ENCODE data around the gene CPD. TPM values are rescaled to one million over a fixed set of nuclear protein-coding genes. Genes with fewer than 3 reads are reported as not detected.
"Not testable (repeated sequence)": the region's sequence is repeated elsewhere in the genome, so short reads cannot be mapped to it uniquely, and the experiment has no call there.

The CPD gene
- polyA plus RNA-seq, 3 donors = 6.9 to 12.9 (median 9.6) TPM

- H3K27ac ChIP-seq (ENCODE audit: low read depth, low read length) = peak overlapping the region; percentile 43
- 0 to 1% (median 1%) methylated on average over 68 of the region's 68 CpGs for WGBS, 3 donors
Observed at GRCh38 chr17:30379303-30379902, 676 bp downstream of the CPD start.

- 12 to 18% (median 15%) methylated on average over 5 of the region's 5 CpGs for WGBS, 3 donors
- H3K27ac ChIP-seq (ENCODE audit: low read depth, low read length) = no peak overlapping the region
Observed at GRCh38 chr17:30379903-30380381, 1.2 kb downstream of the CPD start.

DNA sequence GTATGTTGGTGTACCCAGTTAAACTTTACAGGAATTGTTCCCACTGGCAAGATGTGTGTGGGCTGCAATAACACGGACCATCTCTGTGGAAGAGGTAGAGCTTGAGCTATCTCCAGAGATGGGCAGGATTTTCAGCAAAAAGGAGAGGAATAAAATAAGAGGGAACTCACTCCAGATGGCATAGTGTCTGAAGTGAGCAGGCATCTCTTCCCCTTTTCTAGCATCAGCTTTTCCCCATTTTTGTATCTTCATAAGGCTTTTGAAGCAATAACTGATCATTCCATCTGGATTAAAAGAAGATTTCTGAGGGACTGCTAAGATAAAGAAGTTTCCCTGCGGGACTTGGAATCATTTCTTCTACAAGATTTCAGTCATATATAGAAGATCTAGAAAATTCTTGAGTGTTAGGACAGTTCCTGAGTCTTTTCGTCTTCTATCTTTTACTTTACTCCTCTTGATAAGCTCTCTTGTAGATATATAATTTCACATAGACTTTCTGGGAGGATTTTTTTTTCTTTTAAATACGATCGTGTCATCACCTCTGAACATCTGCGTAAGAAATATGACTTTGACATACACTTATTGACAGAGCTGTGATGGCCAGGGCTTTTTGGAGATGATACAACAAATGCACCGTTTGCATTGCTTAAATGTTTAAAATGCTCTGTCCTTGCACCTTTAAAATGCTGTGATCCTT is 2.1 kb downstream of the CPD start:
- WGBS, 3 donors = 27 to 63% (median 62%) methylated on average over 7 of the region's 7 CpGs
- H3K27ac ChIP-seq (ENCODE audit: low read depth, low read length) = no peak overlapping the region

- WGBS, 3 donors = 67 to 87% (median 79%) methylated on average over 2 of the region's 2 CpGs
- no peak overlapping the region for H3K27ac ChIP-seq (ENCODE audit: low read depth, low read length)
Observed at GRCh38 chr17:30381340-30381659, 2.6 kb downstream of the CPD start.

DNA sequence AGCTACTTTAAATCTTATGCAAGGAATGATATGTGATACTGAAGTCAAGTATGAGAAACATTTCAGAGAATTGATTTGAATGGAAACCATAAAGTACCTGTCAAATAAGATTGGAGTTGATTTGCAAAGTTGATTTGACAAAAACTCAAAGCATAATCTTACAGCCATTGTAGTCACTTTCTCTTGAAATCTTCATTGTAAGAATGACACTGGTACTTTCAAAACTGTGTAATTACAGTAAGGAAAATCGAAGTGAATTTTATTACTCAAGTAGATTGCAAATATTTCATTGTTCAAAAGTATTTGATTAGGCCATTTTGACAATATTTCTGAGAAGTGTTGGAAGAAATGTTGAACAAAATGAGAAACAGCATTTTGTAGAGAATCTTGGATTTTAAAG is 3.6 kb downstream of the CPD start:
- WGBS, 3 donors = 75 to 76% (median 75%) methylated on average over 1 of the region's 1 CpG

DNA sequence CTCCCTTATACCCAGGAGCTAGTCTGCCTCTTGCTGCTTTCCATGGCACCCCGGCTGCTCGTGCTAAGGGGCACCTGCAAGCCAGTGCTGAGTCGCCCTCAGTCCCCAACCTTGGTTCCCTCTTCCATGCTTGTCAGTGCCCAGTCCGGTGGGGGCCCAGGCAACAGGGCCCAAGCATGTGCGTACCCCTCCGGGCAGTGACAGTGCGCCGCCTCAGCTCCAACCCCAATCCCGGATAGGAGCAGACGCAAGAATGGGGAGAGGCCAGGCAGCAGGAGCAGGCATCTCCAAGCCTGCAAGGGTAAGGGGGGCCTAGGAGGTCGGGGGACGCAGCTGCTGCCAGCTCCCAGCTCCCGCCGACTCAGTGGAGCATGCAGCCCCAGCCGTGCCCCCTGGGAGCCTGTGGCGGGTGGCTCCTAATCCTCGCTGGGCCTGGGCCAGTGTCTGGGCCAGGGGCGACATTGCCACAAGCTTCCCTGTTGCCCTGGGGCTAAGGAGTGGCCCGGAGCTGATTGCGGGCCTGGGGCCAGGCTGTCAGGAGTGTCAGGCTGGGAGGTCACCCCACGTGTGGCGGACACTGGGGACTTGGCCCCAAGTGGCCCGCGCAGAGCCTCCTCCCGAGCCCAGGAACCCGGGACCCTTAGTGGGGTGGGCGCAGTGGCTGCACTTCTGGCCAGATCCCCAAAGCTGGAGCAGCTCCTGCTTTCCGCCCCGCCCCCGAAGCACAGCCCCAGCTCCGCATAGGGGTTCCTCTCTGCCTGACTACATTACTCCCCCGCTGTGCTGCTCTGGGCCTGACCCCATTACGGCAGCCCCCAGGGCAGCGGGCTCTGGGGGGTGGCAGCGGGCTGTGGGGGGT is 9.8 kb downstream of the CPD start:
- WGBS, 3 donors = 94% methylated on average over 32 to 35 of the region's 35 CpGs
- no peak overlapping the region for H3K27ac ChIP-seq (ENCODE audit: low read depth, low read length)

More for the DNA sequence above, 3.6 kb downstream of the CPD start:
- no peak overlapping the region for H3K27ac ChIP-seq (ENCODE audit: low read depth, low read length)

DNA sequence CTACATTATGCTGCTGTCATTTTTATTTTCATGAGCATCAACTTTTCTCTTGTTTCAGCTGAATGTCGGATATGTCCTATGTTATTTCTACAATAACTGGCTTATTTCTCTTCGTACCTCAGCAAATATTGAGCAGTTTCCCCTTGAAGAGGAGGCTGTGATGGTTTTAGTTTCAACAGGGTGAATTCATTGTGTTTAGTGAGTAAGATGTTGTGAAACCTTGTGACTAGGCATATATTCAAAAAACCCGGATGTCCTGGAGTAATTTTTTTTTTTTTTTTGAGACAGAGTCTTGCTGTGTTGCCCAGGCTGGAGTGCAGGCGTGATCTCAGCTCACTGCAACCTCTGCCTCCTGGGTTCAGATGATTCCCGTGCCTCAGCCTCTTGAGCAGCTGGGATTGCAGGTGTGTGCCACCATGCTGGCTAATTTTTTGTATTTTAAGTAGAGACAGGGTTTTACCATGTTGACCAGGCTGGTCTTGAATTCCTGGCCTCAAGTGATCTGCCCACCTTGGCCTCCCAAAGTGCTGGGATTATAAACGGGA is 11.1 kb downstream of the CPD start:
- 72 to 86% (median 73%) methylated on average over 6 of the region's 6 CpGs for WGBS, 3 donors
- no peak overlapping the region for H3K27ac ChIP-seq (ENCODE audit: low read depth, low read length)

DNA sequence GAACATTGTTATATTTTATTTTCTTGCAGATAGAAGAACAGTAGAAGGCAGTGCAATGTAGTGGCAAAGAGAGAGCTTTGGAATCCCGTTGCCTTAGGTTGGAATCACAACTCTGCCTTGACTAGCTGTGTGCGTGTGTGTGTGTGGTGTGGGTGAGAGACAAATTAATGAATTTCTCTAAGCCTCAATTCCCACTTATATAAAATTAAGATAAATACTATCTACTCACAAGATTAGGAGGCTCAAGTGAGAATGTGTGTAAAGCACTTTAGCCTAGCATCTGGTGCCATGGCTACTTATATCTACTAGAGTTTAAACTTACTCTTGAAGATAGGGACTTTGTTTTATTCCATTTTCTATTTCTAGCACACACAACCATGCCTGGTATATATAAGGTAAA is 12.8 kb downstream of the CPD start:
- no peak overlapping the region for H3K27ac ChIP-seq (ENCODE audit: low read depth, low read length)
- 93 to 100% (median 97%) methylated on average over 2 of the region's 2 CpGs for WGBS, 3 donors

- no peak overlapping the region for H3K27ac ChIP-seq (ENCODE audit: low read depth, low read length)
- 95 to 96% (median 95%) methylated on average over 4 of the region's 4 CpGs for WGBS, 3 donors
Observed at GRCh38 chr17:30393491-30393890, 14.8 kb downstream of the CPD start.

- H3K27ac ChIP-seq (ENCODE audit: low read depth, low read length) = no peak overlapping the region
- 66 to 72% (median 67%) methylated on average over 5 to 6 of the region's 6 CpGs for WGBS, 3 donors
Observed at GRCh38 chr17:30393911-30394867, 15.5 kb downstream of the CPD start.

GRCh38 chr17:30395398-30396022 is 16.8 kb downstream of the CPD start:
- 30 to 85% (median 78%) methylated on average over 2 of the region's 2 CpGs for WGBS, 3 donors
- no peak overlapping the region for H3K27ac ChIP-seq (ENCODE audit: low read depth, low read length)

- WGBS, 3 donors = 16 to 74% (median 73%) methylated on average over 1 of the region's 1 CpG
Observed at GRCh38 chr17:30396129-30396528, 17.4 kb downstream of the CPD start.

GRCh38 chr17:30396612-30397011 is 17.9 kb downstream of the CPD start:
- H3K27ac ChIP-seq (ENCODE audit: low read depth, low read length) = no peak overlapping the region

More at GRCh38 chr17:30396129-30396528, 17.4 kb downstream of the CPD start:
- H3K27ac ChIP-seq (ENCODE audit: low read depth, low read length) = no peak overlapping the region

DNA sequence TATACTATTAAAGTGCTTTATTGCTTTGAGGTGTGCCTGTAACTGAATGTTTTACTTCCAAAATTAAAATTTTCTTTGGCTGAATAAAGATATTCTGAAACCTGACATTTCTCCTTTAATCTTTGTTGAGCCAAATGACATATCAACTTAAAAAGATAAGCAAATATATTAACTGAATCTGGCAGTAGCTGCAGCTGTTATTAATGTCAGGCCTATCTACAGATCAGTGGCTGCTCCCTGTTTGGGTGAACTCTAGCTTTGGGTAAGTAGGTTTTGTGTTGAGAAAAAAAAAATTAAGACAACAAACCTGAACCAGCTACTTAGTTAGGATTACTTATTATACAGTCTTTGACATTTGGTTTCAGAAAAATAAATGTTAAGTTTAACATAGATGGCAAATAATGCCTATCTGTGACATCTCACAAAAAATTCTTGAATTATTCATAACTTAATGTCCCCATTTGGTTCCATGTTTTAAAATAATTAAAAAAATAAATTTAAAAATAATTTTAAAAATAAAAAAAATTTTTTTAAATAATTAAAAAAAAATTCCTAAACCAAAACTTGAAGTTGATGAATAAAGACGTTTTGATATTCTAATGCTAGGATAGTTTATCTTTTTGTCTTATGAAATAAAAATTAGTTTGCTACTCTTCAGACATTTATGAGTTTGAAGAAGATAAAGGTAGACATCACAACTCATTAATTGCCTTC is 19.8 kb downstream of the CPD start:
- 83 to 92% (median 86%) methylated on average over 1 of the region's 1 CpG for WGBS, 3 donors
- H3K27ac ChIP-seq (ENCODE audit: low read depth, low read length) = no peak overlapping the region

More at GRCh38 chr17:30396612-30397011, 17.9 kb downstream of the CPD start:
- WGBS, 3 donors = 39 to 87% (median 76%) methylated on average over 4 of the region's 4 CpGs

DNA sequence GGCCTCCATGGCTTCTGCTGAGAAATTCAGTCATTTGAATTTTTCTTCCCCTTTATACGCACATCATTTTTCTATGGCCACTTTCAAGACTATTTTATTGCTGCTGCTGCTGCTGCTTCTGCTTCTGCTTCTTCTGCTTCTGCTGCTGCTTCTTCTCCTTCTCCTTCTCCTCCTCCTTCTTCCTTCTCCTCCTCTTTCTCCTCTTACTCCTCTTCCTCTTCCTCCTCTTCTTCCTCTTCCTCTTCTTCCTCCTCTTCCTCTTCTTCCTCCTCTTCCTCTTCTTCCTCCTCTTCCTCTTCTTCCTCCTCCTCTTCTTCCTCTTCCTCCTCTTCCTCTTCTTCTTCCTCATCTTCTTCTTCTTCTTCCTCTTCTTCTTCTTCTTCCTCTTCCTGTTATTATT is 22.4 kb downstream of the CPD start:
- no peak overlapping the region for H3K27ac ChIP-seq (ENCODE audit: low read depth, low read length)
- 79 to 100% (median 81%) methylated on average over 1 of the region's 1 CpG for WGBS, 3 donors

GRCh38 chr17:30405161-30405560 is 26.4 kb downstream of the CPD start:
- no peak overlapping the region for H3K27ac ChIP-seq (ENCODE audit: low read depth, low read length)

DNA sequence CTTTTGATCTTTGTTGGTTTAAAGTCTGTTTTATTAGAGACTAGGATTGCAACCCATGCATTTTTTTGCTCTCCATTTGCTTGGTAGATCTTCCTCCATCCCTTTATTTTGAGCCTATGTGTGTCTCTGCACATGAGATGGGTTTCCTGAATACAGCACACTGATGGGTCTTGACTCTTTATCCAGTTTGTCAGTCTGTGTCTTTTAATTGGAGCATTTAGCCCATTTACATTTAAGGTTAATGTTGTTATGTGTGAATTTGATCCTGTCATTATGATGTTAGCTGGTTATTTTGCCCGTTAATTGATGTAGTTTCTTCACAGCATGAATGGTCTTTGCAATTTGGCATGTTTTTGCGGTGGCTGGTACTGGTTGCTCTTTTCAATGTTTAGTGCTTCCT is 31.9 kb downstream of the CPD start:
- H3K27ac ChIP-seq (ENCODE audit: low read depth, low read length) = not testable (repeated sequence)
- WGBS, 3 donors = 98 to 100% (median 98%) methylated on average over 2 of the region's 2 CpGs

Measured in adipose tissue (tissue), 3 donors.